Motor neuron (in vitro differentiated cells): ENCODE results near the gene CD6. TPM values are rescaled to one million over a fixed set of nuclear protein-coding genes. Genes with fewer than 3 reads are reported as not detected.
"Not testable (repeated sequence)": the region's sequence is repeated elsewhere in the genome, so short reads cannot be mapped to it uniquely, and the experiment has no call there.

Experiments
- ATAC-seq, 8 experiments: fragments of 200-7000 bp; cut with Tn5 transposase; replicated peaks in 6 of 8; 2 replicates each; pipeline ENCODE4 v1.8.0; 2021; ENCODE audit warnings: mild to moderate bottlenecking in 8 of 8, moderate library complexity in 8 of 8
- H3K27ac ChIP-seq, 2 donors: fragments of 250-450 bp; sonication (Bioruptor Pico); 2 replicates each; pipeline ENCODE4 v1.9.0; 2021; ENCODE audit warnings: antibody characterized with exemption in 2 of 2, mild to moderate bottlenecking in 2 of 2, moderate library complexity in 1 of 2
- H3K4me1 ChIP-seq, 2 donors: fragments of 250-450 bp; sonication (Bioruptor Pico); replicated peaks in 1 of 2; 2 replicates each; pipeline ENCODE4 v1.6.1; 2021; ENCODE audit warnings: antibody characterized with exemption in 2 of 2, mild to moderate bottlenecking in 2 of 2, moderate library complexity in 1 of 2
- H3K4me3 ChIP-seq, 5 donors: fragments of 250-450 bp; sonication (Bioruptor Pico); 2 replicates each; pipeline ENCODE4 v1.9.0; 2021; ENCODE audit warnings: antibody characterized with exemption in 5 of 5, mild to moderate bottlenecking in 5 of 5, moderate library complexity in 4 of 5
- WGBS, 10 experiments: fragments of 450-650 bp; shearing (Covaris generic); methylation state at CpG; one replicate each; pipeline ENCODE4 v1.0.0; 2022; 5-methylcytosine and 5-hydroxymethylcytosine counted together
- in situ Hi-C, 9 experiments: fragments of 400-800 bp; cut with MboI; loops; one replicate each; pipeline ENCODE4 v1.15.0; 2021; ENCODE audit warnings: low sequenced_read_pairs in 9 of 9, low pct_unique_long_range_greater_than_20kb in 2 of 9; ENCODE audit not compliant: unreplicated experiment in 9 of 9
- total RNA-seq, 8 experiments: library from RNA; unstranded; fragments of 300-600 nt; gene quantifications; 2 replicates each; pipeline versions ENCODE4 v1.2.3 to v1.2.4, GENCODE V29; 2022

Gene CD6
- total RNA-seq, 8 experiments from 2014 or later, result 0.14 to 1.7 (median 0.63) TPM; not detected in 1

DNA sequence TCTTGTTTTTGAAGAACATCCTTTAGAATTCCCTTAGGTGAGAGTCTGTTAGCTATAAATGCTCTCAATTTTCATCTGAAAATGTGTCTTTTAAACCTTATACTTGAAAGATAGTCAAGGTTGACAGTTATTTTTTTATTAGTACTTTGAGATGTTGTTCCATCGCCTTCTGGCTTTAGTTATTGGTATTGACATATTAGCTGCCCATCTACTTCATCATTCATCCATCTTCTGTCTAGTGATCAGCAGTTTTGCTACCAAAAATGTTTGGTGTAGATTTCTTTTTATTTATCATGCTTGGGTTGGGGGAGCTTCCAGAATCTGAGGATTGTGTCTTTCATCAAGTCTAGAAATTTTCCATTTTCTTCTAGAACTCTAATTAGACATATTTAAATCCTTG, 3.3 kb upstream of the CD6 start:
- Histone ChIP-seq H3K27ac (no peak overlapping the region), H3K4me1 (no peaks in the 10 kb centered on the region), H3K4me3 (no peak overlapping the region)
- no peak for ATAC-seq
- in situ Hi-C loops, result no loop called here
- 0 to 100% (median 56%) methylated on average over 1 of the region's 1 CpG for WGBS, 10 experiments

DNA sequence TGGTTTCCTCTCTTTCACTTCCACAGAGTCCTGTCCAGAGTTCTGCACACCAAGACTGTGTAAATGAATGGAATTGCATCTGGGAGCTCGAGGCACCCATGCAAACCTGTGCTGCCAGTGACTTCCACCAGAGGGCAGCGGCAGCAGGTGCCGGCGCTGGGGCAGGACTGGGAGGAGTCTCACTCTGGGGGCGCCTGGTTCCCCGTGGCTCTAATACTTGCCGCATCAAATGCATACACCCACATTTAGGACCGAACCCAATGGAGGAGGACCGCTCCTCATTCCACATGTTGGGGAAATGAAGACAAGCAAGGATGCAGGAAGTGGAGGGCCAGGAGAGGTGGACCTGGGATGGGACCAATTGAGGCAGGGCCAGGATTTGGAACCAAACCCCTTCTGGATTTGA, 1.1 kb upstream of the CD6 start:
- no peak overlapping the region for H3K4me3 ChIP-seq
- no peaks in the 10 kb centered on the region for H3K4me1 ChIP-seq
- in situ Hi-C loops, result no loop called here
- 25 to 100% (median 44%) methylated on average over 1 to 8 of the region's 9 CpGs; no CpG with 5 or more reads in 4 of the 10 experiments for WGBS, 10 experiments
- H3K27ac ChIP-seq, result no peak overlapping the region
- ATAC-seq, result peak in 3 of 8 experiments; percentile 76 to 87 (median 86)

DNA sequence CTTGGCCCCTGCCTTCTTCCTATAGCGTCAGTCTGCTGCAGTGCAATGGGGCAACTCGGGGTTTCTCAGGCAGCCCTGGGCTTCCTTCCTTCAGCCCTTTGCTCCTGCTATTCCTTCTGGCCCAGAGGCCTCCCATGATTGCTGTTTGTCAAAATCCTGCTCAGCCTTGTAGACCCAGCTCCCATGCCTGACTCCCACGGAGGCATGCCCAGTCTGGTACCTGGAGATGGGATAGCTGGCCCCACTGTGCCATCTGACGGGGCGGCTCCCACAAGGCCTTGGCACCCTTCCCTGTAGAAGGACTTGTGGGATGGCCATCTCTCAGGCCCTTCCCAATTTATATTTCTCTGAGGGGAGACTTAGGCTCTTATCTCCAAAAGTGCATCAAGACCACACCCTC, 590 bp upstream of the CD6 start:
- H3K4me1 ChIP-seq, result no peaks in the 10 kb centered on the region
- no peak overlapping the region for H3K27ac ChIP-seq
- in situ Hi-C loops, result no loop called here
- 42 to 100% (median 72%) methylated on average over 1 to 3 of the region's 5 CpGs; no CpG with 5 or more reads in 5 of the 10 experiments for WGBS, 10 experiments
- ATAC-seq, result no peak
- no peak overlapping the region for H3K4me3 ChIP-seq

DNA sequence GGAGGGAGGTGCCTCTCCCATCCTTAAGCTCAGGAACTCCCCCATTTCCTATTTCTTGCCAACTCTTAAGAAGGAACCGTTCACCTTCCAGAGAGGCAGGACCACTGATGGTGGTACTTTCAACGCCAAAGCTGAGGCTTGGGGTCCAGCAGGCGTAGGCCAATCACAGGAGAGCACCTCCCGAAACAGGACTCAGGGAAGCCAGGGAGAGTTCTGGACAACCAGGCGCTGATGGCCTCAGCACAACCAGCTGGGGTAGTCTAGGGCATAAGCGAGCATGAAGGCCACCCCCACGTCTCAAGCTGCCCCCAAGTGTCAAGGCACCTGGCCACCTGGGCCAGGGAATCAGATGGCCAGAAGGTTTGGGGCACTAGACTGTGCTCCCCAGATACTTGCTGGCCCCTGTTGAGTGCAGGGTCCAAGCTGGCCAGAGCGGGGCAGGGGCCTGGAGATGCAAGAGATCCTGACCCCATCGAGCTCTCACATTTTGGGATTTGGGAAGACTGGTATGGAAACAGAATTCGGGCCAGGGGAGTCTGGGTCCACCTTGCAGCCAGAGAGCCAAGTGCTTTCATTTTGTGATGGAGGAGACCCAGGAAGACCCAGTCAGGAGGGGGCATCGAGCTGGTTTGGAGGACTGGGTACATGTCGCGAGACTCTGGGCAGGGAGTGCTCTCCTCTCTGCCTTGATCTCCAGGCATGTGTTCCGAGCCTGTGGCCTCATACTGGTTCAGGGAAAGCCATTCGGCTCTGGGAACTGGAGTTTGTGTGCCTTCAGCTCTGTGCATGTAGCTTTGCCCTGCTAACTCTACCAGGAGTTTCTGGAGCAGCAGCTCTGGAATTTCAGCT, 926 bp downstream of the CD6 start:
- WGBS, 10 experiments, result 31 to 100% (median 81%) methylated on average over 2 to 7 of the region's 15 CpGs; no CpG with 5 or more reads in 4 of the 10 experiments
- H3K4me1 ChIP-seq, result no peaks in the 10 kb centered on the region
- peak in 1 of 8 experiments; percentile 45 for ATAC-seq
- H3K27ac ChIP-seq, result no peak overlapping the region
- in situ Hi-C loops, result no loop called here
- H3K4me3 ChIP-seq, result no peak overlapping the region

DNA sequence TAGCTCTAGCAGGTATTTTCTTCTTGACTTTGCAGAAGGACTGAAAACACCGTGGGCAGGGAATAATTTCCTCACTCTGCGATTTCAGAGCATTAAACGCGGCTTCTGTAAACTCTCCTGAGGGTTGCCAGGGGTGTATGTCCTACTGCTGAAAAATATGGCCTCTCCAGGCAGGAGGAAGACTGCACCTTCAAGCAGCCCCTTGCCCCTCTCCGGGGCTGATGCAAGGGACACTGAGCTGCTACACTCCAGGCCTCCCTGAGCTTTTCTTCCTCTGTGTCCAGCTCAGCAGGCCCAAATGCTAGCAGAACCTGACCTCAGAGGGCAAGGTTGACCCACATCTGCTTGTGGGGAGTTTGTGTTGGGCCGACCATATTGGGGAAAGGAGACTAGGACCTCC, 2.2 kb downstream of the CD6 start:
- H3K4me3 ChIP-seq, result no peak overlapping the region
- ATAC-seq, result peak in 1 of 8 experiments; percentile 29
- no peaks in the 10 kb centered on the region for H3K4me1 ChIP-seq
- WGBS, 10 experiments, result 22 to 96% (median 81%) methylated on average over 1 to 4 of the region's 6 CpGs; no CpG with 5 or more reads in 2 of the 10 experiments
- no peak overlapping the region for H3K27ac ChIP-seq
- in situ Hi-C loops, result no loop called here

DNA sequence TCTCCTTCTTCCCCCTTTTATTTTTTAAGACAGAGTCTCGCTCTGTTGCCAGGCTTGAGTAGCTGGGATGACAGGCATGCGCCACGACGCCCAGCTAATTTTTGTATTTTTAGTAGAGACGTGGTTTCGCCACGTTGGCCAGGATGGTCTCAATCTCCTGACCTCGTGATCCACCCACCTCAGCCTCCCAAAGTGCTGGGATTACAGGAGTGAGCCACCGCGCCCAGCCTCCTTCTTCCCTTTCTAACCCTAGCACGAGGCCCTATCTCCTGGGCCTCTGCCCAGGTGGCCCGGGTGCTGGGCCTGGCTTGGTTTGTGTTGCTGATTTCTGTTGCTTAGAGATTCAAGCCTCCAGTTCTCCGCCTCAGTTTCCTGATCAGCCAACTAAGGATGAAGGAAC, 2.8 kb downstream of the CD6 start:
- in situ Hi-C loops, H3K4me3 ChIP-seq, H3K27ac ChIP-seq, H3K4me1 ChIP-seq, ATAC-seq: not testable (repeated sequence)
- WGBS, 10 experiments, result 55 to 100% (median 95%) methylated on average over 1 to 7 of the region's 13 CpGs; no CpG with 5 or more reads in 4 of the 10 experiments

DNA sequence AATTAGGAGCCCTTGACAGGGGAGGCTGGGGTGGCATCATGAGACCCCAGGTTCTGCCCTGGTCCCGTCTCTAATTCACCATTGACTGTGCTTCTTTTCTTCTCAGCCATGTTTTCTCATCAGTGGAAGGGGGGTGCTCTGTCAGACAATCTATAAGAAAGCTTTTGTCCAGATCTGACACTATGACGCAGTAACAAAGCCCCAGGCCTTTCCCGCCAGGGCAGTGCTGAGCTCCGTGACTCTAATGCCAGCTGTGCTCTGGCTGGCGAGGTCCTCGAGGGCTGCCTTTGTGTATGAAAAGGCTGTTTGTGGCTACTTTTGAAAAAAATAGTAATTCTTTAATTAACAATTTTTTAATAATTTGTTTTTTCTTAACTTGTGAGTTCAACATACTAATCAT, 3.2 kb downstream of the CD6 start:
- Histone ChIP-seq H3K4me1 (no peaks in the 10 kb centered on the region), H3K27ac (no peak overlapping the region), H3K4me3 (no peak overlapping the region)
- ATAC-seq, result peak in 5 of 8 experiments; percentile 56 to 70 (median 62)
- WGBS, 10 experiments, result 31 to 87% (median 53%) methylated on average over 1 to 5 of the region's 6 CpGs; no CpG with 5 or more reads in 3 of the 10 experiments
- in situ Hi-C loops, result no loop called here

DNA sequence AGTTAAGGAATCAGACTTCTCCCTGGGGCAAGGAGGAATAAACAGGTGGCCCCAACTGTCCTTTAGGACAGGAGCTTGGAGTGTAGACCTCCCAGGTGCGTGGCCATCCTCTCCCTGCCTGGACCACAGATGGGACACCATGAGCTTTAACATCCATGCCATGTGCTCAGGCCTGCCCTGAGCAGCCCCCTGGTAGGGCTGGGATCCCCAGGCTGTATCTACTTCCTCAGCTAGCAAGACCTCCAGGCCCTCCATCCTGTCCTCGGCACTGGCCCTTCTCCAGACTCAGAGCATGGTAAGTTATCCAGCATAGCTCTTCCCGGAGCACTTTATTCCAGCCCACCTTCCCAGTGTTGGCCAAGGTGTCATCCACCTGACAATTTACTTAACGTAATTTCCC, 5.7 kb downstream of the CD6 start:
- in situ Hi-C loops, result no loop called here
- Histone ChIP-seq H3K27ac (no peak overlapping the region), H3K4me3 (no peak overlapping the region), H3K4me1 (no peaks in the 10 kb centered on the region)
- ATAC-seq, result no peak
- WGBS, 10 experiments, result 17 to 100% (median 83%) methylated on average over 1 to 3 of the region's 4 CpGs; no CpG with 5 or more reads in 1 of the 10 experiments

DNA sequence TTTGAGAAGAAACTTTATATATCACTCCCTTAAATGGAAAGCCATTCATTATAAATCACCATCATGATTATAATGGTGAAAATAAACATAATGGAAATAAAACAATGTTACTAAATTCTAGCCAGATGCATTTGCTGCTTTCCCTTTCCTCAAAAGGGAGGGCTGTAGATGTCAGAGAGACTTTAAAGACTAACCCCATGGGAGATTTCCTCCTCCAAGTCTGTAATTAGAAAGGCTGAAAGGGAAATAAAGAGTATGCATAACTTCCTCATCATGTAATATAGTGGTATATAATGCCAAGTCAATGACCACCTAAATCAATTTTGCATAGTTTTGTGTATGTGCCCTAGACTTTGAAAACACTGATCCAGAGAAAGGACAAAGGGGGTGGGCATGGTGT, 6.4 kb downstream of the CD6 start:
- H3K27ac ChIP-seq, result no peak overlapping the region
- ATAC-seq, result no peak
- in situ Hi-C loops, result no loop called here
- no peaks in the 10 kb centered on the region for H3K4me1 ChIP-seq
- H3K4me3 ChIP-seq, result no peak overlapping the region

DNA sequence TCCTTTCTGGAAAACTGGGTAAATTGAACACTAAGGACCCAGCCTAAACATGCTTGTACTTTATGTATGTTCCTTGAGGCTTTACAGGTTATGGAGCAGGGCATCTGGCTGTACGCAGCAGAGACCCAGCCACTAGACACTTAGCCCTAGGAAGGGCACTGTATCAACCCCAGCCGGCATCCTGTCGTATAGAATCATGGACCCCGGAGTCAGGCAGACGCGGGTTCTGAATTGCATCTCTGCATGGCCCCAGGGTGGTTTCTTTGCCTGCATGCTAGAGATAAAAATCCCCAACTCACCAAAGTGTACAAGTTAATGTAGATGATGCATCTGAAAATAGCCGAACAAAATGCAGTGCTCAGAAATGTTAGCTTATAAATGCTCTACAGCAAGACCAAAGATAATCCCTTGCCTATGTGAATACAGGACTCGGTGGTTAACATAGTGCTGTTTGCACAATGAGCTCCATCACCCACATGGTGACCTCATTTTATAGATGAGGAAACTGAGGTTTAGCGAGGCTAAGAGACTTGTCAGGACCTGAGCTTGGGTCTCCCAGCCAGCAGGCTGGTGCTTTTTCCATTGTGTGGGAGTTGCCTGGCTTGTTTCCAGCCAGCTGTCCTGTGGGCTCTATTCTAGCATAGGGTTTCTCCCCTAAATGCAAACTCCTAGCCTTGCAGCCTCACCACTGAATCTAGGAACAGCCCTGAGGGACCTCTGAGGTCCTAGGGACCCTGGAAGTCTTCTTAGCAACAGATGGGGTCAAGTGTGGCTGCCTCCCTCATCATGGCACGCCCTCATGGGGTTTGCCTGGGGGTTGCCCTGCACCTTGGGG, 7.3 kb downstream of the CD6 start:
- no peaks in the 10 kb centered on the region for H3K4me1 ChIP-seq
- no peak overlapping the region for H3K4me3 ChIP-seq
- WGBS, 10 experiments, result 53 to 100% (median 93%) methylated on average over 2 to 9 of the region's 10 CpGs; no CpG with 5 or more reads in 2 of the 10 experiments
- in situ Hi-C loops, result no loop called here
- ATAC-seq, result no peak
- H3K27ac ChIP-seq, result no peak overlapping the region

DNA sequence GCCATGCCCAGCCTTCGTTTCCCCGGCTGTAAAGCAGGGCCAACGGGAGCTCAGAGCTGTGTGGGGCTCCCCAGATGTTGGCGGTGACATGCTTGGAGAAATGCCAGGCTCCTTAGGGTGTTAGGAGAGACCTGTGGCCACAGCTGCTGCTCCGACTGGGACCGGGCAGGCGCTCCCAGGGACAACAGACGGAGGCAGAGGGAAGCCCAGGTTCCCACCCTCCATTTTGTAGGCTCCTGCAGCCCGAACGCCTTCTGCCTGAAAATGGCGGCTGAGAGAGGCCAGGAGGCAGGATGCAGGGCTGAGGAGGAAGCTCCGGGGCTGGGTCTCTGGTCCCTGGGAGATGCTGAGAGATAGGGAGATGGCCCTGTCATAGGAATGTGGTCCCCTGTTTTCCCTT, 10.0 kb downstream of the CD6 start:
- Histone ChIP-seq H3K4me3 (no peak overlapping the region), H3K27ac (no peak overlapping the region), H3K4me1 (no peaks in the 10 kb centered on the region)
- ATAC-seq, result no peak
- 86 to 94% (median 94%) methylated on average over 1 to 6 of the region's 12 CpGs; no CpG with 5 or more reads in 7 of the 10 experiments for WGBS, 10 experiments
- in situ Hi-C loops, result no loop called here

DNA sequence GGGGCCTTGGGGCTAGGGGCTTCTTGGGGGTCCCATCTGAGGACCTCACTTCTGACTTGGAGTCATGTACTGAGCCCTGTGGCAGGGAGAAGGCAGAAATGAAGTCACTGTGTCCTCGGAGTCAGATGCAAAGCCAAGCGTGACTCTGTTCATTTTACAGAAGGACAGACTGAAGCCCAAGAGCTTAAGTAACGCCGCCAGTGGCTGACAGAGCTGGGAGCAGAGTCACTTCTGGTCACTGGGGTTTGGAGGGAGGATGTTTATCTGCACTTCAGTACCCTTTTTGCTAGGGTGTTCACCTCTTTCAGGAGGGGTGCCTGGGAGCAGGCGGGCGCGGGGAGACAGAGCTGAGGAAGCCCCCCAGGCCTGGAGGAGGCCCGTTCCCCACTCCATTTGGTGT, 10.7 kb downstream of the CD6 start:
- Histone ChIP-seq H3K27ac (no peak overlapping the region), H3K4me1 (no peaks in the 10 kb centered on the region), H3K4me3 (no peak overlapping the region)
- 40 to 100% (median 80%) methylated on average over 1 to 4 of the region's 8 CpGs; no CpG with 5 or more reads in 7 of the 10 experiments for WGBS, 10 experiments
- ATAC-seq, result no peak
- in situ Hi-C loops, result no loop called here

DNA sequence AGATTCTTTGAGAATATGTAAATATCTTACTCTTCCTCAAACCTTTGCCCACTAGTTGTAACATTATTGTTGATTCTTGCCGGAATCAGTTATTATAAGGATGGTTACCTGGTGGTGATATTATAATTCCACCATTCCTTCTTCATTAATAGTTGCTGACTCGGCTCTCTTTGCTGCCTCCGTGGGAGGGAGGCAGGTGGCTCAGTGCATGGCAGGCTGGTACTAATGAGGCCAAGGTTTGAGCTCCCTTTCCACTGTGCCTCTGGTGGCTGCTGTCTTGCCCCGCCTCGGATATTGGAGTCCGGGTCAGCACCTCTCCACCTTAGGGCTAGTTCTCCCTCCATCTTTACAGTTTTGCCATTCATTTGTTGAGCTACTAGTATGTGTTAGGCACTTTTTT, 12.7 kb downstream of the CD6 start:
- no peak for ATAC-seq
- Histone ChIP-seq H3K27ac (no peak overlapping the region), H3K4me1 (no peaks in the 10 kb centered on the region), H3K4me3 (no peak overlapping the region)
- 27 to 100% (median 67%) methylated on average over 1 to 6 of the region's 6 CpGs; no CpG with 5 or more reads in 4 of the 10 experiments for WGBS, 10 experiments
- in situ Hi-C loops, result no loop called here
